ENCODE results near the gene MPND. TPM values are rescaled to one million over a fixed set of nuclear protein-coding genes. Genes with fewer than 3 reads are reported as not detected.

Gene MPND
- total RNA-seq, 6 experiments from 2014 or later = 6.4 to 21.7 (median 19.6) TPM

DNA sequence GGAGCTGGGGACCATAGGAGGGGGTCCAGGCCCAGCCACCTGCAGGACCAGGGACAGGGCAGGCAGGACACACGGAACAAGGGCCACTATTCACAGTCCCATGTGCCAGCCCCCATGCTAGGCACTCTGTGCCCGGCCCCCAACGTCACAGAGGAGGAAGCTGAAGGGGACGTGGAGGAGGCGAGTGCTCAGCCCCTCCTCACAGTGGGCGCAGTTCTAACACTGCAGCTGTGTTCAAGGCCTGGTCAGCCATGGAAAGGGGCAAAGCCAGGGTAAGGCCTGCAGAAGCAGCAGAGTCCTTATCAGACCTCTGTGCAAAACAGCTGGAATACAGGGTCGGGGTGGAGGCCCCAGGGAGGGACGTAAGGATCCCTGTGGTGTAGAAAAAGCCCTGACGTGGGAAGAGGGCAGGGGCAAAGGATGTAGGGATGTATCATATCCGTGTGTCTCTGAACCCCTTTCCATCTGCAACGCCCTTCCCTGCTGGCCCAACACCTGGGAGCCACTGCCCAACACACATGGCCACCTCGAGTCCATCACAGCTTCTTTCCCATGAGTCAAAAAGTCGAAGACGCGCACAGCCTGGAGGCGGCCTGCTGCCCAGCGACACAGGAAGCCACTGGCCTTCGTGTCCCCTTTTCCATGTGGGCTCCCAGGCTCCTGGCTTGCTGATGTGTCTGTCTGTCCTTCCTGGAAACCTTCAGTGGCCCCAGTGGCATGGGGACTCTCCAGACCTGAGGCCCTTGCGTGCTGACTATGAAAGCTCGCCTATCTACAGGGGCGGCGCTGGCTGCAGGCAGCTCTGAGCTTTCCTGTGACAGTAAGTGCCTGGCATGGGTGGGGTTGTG, 29.0 kb downstream of the MPND start:
- 75% methylated on average over 16 of the region's 22 CpGs for WGBS (ENCODE audit: insufficient coverage, low coverage, low lambda C conversion rate, missing lambda C conversion rate)
- intact Hi-C loops (cut with DNase I) = no loop called here
- Histone ChIP-seq H3K27ac (no peak overlapping the region), H3K4me1 (peaks cover 0 to 44% (median 15%) of the 10 kb centered on the region in 4 donors), H3K27me3 (no peaks in the 10 kb centered on the region), H3K36me3 (peaks cover 0 to 6% (median 0%) of the 10 kb centered on the region in 4 donors), H3K9me3 (no peaks in the 10 kb centered on the region), H3K4me3 (no peak overlapping the region)
- DNase-seq (no peak), ATAC-seq (no peak)
- no peak for TF ChIP-seq POLR2A (IDR thresholded peaks at IDR 0.05)
- TF ChIP-seq, protein P1, sequence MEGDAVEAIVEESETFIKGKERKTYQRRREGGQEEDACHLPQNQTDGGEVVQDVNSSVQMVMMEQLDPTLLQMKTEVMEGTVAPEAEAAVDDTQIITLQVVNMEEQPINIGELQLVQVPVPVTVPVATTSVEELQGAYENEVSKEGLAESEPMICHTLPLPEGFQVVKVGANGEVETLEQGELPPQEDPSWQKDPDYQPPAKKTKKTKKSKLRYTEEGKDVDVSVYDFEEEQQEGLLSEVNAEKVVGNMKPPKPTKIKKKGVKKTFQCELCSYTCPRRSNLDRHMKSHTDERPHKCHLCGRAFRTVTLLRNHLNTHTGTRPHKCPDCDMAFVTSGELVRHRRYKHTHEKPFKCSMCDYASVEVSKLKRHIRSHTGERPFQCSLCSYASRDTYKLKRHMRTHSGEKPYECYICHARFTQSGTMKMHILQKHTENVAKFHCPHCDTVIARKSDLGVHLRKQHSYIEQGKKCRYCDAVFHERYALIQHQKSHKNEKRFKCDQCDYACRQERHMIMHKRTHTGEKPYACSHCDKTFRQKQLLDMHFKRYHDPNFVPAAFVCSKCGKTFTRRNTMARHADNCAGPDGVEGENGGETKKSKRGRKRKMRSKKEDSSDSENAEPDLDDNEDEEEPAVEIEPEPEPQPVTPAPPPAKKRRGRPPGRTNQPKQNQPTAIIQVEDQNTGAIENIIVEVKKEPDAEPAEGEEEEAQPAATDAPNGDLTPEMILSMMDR (IDR thresholded peaks at IDR 0.05) = no peak

DNA sequence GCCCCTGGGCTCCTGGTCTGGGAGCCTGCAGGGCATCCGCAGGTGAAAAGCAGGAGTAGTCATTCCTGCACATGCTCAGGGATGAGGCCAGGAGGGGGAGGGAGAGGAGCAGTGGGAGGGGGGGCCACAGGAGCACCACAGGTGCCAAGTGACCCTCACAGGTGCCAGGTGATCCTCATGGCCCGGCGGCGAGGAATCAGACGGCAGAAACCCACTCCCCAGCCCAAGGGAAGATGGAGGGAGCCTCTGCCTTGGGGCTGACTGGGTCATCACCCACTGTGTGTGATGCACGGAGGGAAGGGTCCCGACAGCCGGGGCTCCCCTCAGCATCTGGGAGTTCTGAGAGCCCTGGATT, 29.6 kb downstream of the MPND start:
- intact Hi-C loops (cut with DNase I) = no loop called here
- no peaks in the 10 kb centered on the region for H3K27me3 ChIP-seq
- H3K9me3 ChIP-seq = no peaks in the 10 kb centered on the region
- peaks cover 0 to 6% (median 0%) of the 10 kb centered on the region in 4 donors for H3K36me3 ChIP-seq
- TF ChIP-seq, protein P1 (IDR thresholded peaks at IDR 0.05) = no peak
- no peak for TF ChIP-seq POLR2A (IDR thresholded peaks at IDR 0.05)
- 69% methylated on average over 6 of the region's 8 CpGs for WGBS (ENCODE audit: insufficient coverage, low coverage, low lambda C conversion rate, missing lambda C conversion rate)
- H3K4me3 ChIP-seq = no peak overlapping the region
- DNase-seq (no peak), ATAC-seq (no peak)
- peak overlapping the region in 1 of 3 donors; percentile 79 for H3K27ac ChIP-seq
- H3K4me1 ChIP-seq = peaks cover 0 to 44% (median 13%) of the 10 kb centered on the region in 4 donors

DNA sequence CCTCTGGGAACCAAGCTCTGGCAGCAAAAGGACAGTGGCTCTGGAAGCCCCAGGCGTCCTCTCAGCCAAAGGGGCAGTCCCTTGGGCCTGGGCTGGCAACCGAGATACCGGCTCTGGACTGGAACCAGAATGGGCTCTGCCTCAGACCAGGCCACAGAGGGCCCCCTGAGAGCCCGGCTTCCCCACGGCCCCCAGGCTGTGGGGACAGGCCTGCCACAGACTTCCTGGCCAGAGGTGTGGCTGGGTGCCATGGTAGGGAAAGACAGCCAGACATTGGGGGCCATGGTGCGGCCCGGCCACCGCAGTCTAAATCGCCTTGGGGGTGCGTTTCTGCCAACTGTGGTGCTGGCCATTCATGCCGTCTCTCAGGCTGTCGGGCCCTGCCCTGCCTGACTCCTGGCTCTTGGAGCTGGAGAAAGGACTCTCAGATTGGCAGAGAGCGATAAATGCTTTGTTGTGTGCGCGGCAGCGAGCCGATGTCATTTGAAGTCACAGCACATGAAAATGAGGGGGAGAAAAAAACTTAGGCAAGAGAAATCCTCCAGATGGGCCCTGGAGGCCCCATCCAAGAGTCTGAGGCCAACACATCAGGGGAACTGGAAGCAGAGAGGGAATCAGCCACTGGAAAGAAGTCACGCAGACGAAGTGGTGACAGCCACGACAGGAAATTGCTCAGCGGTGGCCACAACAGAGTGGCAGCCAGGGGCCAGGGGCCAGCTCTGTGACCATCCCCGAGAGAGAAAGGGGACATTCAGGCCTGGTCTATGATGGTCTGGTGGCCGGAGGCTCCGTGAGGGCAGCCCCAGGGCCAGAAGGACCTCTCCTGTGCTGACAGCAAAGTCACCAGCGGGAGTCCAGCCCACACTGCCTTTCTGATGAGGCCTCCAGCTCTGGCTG, 30.5 kb downstream of the MPND start:
- Histone ChIP-seq H3K4me1 (peaks cover 0 to 41% (median 13%) of the 10 kb centered on the region in 4 donors), H3K36me3 (peaks cover 0 to 6% (median 0%) of the 10 kb centered on the region in 4 donors), H3K27ac (peak overlapping the region; percentile 52 to 79 (median 60)), H3K9me3 (no peaks in the 10 kb centered on the region), H3K4me3 (no peak overlapping the region), H3K27me3 (no peaks in the 10 kb centered on the region)
- DNase-seq (peak in 1 of 3 donors; percentile 68), ATAC-seq (peak; percentile 2 to 35 (median 14))
- WGBS (ENCODE audit: insufficient coverage, low coverage, low lambda C conversion rate, missing lambda C conversion rate) = 68% methylated on average over 5 of the region's 25 CpGs
- no peak for TF ChIP-seq POLR2A (IDR thresholded peaks at IDR 0.05)
- TF ChIP-seq, protein P1 (IDR thresholded peaks at IDR 0.05) = no peak
- intact Hi-C loops (cut with DNase I) = no loop called here

DNA sequence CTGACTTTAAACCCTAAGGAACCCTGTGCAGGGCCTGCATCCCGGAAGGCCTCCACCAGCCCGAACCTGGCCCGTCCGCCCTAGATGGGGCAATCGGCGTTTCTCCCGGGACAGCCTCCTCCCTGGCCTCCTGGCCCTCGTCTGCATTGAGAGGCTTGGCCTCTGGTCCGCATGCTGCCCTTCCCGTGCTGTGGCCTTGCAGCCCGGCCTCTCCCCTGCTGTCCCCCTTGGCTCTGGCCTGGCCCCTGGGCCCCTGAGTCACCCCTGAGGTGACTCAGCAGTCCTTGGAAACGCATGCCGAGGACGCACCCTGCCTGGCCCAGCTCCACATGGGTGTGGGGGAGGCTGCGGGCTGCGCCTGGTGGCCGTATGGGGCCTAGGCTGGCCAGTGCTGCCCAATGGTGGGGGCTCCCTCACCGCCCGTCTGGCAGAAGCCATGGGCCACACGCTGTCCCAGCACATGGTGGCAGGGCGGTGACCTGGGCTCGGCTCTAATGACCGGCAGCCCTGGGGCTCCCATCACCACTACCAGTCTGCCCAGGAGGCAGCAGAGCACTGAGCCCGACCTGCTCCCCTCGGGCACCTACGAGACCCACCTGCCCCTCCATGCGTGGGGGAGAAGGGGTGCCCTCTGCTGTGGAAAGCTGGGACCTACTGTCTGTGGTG, 31.3 kb downstream of the MPND start:
- H3K9me3 ChIP-seq = no peaks in the 10 kb centered on the region
- no CpG with 5 or more reads among the region's 27 CpGs for WGBS (ENCODE audit: insufficient coverage, low coverage, low lambda C conversion rate, missing lambda C conversion rate)
- ATAC-seq (peak; percentile 8 to 51 (median 32)), DNase-seq (peak in 2 of 3 donors; percentile 60 to 75)
- TF ChIP-seq, protein P1 (IDR thresholded peaks at IDR 0.05) = no peak
- TF ChIP-seq POLR2A (IDR thresholded peaks at IDR 0.05) = no peak
- peaks cover 2 to 41% (median 16%) of the 10 kb centered on the region in 4 donors for H3K4me1 ChIP-seq
- no peaks in the 10 kb centered on the region for H3K27me3 ChIP-seq
- no peak overlapping the region for H3K4me3 ChIP-seq
- H3K27ac ChIP-seq = peak overlapping the region; percentile 52 to 79 (median 60)
- intact Hi-C loops (cut with DNase I) = no loop called here
- H3K36me3 ChIP-seq = peaks cover 0 to 6% (median 0%) of the 10 kb centered on the region in 4 donors
